ENCODE results near the gene XKR8.
A peak's percentile ranks its signal among the peaks of the same experiment; 100 is the strongest.

XKR8 gene, protein sequence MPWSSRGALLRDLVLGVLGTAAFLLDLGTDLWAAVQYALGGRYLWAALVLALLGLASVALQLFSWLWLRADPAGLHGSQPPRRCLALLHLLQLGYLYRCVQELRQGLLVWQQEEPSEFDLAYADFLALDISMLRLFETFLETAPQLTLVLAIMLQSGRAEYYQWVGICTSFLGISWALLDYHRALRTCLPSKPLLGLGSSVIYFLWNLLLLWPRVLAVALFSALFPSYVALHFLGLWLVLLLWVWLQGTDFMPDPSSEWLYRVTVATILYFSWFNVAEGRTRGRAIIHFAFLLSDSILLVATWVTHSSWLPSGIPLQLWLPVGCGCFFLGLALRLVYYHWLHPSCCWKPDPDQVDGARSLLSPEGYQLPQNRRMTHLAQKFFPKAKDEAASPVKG

DNA sequence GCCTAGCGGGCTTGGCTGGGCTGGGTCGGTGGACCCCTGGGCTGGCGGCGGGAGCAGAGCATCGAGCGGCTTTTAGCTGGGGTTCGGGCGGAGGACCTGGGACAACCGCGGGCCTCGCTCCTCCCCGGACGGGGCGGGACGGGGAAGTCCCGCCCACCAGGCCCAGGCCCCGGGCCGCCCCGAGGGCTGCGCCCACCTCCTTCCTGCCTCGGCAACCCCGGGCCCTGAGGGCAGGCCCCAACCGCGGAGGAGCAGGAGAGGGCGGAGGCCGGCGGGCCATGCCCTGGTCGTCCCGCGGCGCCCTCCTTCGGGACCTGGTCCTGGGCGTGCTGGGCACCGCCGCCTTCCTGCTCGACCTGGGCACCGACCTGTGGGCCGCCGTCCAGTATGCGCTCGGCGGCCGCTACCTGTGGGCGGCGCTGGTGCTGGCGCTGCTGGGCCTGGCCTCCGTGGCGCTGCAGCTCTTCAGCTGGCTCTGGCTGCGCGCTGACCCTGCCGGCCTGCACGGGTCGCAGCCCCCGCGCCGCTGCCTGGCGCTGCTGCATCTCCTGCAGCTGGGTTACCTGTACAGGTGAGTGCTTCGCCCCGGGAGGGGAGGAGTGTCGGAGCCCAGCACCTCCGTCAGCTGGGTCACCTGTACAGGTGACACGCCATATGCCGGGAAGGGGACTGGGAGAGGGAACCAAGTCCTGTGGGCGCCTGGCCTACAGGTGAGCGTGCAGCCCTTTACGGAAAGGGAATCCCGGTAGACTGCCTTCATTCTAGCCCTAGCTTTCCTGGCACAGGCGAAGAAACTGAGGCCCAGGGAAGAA lies at the start of gene XKR8:
TSS of gene XKR8 (plus strand) at position 182 of the 812 bp plus-strand sequence. CDS start at position 279, 97 bp downstream.
- peak in 13 of 14 donors; percentile 25 to 82 (median 63) for DNase-seq

DNA sequence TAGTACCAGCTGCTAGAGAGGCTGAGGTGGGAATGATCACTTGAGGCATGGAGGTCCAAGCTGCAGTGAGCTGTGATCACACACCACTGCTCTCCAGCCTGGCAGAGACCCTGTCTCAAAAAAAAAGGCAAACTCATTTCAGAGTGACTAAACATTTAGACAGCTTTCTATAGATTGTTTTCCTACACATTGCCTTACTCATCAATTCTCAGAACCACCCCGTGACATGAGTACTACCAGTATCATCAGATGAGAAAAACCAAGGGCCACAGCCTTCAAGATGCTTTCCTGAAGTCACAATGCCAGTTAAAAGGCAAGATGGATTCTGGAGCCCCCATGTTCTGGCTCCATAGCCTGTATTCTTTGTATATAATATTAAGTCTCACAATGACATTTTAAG lies 47.3 kb upstream of the XKR8 start:
- DNase-seq: no peak

DNA sequence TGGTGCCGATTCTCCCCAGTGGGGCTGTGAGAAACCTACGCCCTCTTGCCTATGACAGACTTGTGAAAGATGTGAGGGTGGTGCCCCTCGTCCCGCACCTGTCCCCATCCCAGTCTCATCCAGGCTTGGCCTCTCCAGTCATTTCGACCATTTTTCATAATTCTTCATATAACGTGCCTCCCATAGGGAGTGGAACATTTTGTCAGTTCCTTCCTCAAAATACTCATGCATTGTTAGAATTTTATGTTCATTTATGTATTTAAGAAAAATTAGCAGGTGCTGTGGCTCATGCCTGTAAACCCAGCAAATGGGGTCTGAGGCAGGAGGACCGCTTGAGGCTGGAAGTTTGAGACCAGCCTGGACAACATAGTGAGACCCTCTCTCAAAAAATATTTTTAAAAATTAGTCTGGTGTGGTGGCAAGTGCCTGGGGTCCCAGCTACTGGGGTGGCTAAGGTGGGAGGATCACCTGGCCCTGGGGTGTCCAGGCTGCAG lies 44.6 kb upstream of the XKR8 start:
- no peak for DNase-seq

DNA sequence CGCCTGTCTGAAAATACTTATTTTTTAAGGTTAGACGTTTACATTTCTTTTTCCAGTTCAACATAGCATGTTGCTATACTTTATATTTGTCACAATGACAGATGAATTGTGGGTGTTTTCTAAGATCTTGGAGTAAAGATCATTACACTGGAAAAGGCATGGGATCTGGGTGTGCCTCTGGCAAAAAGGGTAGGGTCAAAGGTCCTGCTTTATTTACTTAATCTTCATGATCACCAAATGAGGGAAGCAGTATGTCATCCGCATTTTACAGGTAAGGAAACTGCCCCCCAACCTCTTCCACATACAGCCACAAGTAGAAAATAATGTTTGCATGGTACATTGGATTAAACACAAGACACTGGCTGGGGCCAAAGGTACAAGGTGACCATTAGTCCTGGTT lies 37.5 kb upstream of the XKR8 start:
- DNase-seq: no peak

DNA sequence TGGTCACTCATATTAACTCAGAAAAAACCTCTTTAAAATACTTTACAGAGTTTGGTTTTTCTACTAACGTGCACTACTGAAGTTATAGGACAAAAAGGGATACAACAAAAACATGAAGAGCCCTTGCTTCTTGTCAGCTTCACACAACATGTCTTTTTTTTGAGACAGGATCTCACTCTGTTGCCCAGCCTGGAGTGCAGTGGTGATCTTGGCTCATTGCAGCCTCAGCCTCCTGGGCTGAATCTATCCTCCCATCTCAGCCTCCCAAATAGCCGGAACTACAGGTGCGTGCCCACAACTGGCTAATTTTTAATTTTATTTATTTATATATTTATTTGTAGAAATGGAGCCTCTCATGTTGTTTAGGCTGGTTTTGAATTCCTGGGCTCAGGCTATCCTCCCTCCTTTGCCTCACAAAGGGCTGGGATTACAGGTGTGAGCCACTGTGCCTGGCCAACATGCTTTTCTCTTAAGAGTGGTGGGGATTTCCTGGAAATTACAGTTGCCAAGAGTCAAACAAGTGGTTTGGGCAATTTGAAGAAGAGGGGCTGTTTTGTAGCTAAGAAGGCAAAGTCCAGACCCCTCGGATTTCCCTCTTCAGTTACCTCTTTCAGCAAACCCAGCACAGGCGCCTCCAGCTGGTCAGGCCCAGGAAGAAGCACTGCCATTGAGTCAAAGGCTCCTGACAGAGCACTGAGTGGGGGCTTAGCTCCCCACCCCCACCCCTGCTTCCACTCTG lies 31.4 kb upstream of the XKR8 start:
- no peak for DNase-seq

DNA sequence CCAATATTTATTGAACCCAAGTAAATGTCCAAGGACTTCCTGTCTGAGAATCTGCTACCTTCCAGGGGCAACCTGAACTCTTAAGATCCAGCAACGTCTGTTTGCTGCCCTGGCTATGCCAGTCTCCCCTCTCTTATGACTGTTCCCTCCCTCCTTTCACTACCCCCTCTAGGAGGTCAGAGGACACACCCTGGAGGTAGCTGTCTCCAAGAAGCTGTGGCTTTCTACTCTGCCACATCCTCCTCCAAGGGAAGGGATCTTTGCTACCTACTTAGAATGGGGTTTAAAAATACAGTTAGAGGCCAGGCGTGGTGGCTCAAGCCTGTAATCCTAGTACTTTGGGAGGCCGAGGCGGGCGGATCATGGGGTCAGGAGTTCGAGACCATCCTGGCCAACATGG lies 28.6 kb upstream of the XKR8 start:
- DNase-seq: no peak

DNA sequence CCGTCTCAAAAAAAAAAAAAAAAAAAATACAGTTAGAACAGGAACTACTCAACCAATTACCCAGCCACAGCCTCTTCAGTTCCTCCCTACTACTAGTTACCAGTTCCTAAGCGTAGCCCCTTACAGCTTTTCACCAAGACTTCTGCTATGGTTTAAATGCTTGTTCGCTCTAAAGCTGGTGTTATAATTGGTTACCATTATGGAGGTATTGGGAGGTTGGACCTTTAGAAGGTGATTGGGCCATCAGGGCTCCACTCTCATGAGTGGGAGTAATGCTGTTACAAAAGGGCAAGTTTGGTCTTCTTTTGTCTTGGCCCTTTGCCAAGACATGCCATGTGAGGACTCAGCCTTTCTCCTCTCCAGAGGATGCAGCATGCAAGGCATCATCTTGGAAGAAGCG lies 28.0 kb upstream of the XKR8 start:
- DNase-seq: no peak

DNA sequence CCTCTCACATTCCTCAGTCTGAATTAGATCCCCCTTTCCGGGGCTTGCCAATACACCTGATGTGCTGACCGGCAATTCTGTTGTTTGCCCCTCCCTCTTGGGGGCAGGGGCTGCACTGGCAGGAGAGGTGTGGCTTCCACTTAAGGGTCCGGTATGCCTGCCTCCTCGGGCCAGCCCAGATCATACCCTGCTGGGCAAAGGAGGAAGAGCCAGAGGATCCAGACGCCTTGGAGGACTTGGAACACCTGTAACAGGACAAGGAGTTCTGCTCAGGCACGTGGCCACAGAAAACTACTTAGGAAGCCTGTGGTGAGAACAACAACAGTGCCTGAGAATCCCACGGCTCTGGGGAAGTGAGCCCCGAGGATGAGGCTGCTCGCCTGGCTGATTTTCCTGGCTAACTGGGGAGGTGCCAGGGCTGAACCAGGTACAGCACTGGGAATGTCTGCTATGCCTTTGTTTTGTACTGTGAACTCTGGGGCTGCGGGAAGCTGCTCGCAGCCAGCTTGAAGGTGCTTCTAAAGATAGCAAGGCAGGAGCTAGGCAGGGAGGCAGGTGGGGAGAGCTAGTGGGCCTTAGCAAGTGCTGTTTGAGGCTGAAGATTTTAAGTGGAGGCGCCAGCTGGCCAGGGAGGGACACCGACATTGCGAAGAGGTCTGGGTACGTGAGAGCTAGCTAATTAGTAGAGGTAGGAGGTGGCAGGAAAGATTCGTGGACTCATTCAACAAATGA lies 24.8 kb upstream of the XKR8 start, which contains the start of gene SMPDL3B:
TSS of gene SMPDL3B (plus strand) at position 183 of the 732 bp plus-strand sequence. CDS start at position 367, 184 bp downstream.
- no peak for DNase-seq

DNA sequence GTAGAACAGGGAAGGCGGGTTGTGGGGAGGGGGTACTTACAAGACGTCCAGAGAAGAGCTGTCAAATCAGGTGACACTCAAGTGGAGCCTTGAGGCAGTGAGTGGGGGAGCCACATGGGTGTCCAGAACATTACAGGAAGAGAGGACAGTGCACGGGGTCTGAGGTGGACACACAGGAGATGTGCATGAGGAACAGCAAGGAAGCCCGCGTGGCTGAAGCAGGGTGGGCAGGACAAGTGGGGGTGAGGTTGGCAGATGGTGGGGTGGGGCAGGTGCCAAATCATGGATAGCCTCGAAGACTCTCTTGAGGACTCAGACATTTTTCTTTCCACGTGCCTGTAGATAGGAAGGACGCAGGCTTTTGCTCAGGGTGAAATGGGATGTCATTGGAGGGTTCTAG lies 24.1 kb upstream of the XKR8 start:
- DNase-seq: no peak

DNA sequence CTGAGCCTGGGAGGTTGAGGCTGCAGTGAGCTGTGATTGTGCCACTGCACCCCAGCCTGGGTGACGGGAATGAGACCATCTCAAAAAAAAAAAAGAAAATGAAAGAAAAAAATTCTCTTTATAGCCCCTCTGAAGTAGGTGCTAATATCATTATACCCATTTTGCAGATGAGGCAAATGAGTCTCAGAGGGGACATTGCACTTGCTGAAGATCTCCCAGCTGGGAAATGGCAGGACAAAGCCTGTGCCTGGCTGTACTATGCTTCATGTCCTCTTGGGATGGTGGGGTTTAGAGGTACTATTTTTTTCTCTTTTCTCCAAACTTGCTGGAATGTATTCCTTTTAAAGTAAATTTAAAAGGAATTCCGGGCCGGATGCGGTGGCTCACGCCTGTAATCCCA lies 23.4 kb upstream of the XKR8 start:
- DNase-seq: no peak

DNA sequence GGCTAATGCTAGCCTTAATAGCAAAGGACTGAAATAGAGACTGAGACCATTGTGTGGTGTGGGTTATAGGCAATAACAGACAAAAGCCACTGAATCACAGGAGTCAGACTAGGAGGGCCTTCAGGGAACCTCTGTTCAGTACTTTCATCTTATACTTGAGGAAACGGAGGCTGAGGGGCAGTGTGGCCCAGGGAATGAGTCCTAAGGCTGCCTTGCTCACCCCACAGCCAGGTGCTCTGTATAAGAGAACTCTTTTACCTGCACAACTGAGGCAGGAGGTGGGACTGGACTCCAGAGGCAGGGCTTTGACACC lies 22.3 kb upstream of the XKR8 start:
- no peak for DNase-seq

DNA sequence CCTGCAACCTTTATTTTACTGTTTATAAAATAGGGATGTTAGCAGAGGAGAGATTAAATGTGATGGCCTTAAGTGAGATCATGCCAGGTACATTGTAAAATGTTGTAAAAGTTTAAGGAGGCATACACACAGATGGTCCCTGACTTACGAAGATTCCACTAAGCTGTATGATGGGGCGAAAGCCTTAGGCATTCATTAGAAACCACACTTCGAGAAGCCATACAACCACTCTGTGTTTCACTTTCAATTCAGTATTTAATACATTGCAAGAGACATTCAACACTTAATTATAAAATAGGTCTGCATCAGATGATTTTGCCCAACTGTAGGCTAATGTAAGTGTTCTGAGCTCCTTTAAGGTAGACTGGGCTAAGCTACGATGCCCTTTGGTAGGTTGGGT lies 21.3 kb upstream of the XKR8 start:
- DNase-seq: no peak

DNA sequence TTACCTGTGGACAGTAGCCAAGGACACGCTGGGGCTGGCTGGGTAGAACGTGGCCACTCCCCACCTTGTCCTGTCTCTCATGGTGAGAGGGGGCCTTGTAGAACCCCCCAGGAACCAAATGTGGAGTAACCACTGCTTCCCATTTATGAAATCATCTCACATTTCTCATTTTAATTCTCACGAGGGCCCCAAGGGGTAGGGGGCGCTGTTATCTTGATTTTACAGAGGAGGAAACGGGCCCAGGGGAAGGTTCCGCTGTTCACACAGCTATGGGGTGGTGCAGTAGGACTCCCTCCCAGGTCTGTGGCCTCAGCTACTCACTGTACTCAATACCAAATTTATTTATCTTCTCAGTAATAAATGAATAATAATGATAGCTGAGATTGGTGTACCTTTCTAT lies 19.5 kb upstream of the XKR8 start:
- DNase-seq: peak in 1 of 14 donors; percentile 9

DNA sequence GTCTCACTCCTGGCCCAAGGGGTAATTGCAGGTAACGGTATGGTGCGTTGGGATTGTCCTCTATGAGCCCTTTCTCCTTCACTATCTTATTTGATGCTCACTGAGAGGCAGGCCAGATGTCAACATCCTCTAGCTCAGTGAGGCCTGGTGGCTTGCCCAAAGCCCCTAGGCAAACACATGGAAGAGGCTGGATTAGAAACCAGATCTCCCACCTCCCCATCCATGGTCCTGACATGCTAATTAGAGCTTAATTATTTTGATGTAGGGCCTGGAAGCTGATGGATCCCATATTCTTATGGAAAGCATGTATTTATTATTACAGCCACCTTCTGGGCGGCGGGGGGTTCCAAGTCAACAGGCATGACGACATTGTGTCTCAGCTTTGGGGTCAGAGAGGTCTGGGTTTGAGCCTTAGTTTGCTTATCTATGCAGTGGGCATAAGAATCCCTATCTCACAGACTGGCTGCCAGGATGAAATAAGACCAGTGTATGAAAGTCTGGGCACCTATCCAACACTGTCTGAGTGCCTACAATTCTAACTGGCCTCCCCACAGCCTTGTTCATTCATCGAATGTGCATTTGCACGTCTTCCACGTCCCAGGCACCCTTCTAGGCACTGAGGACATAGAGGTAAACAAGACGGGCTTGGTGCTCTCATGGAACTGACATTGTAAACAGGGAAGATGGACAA lies 18.8 kb upstream of the XKR8 start:
- DNase-seq: no peak

DNA sequence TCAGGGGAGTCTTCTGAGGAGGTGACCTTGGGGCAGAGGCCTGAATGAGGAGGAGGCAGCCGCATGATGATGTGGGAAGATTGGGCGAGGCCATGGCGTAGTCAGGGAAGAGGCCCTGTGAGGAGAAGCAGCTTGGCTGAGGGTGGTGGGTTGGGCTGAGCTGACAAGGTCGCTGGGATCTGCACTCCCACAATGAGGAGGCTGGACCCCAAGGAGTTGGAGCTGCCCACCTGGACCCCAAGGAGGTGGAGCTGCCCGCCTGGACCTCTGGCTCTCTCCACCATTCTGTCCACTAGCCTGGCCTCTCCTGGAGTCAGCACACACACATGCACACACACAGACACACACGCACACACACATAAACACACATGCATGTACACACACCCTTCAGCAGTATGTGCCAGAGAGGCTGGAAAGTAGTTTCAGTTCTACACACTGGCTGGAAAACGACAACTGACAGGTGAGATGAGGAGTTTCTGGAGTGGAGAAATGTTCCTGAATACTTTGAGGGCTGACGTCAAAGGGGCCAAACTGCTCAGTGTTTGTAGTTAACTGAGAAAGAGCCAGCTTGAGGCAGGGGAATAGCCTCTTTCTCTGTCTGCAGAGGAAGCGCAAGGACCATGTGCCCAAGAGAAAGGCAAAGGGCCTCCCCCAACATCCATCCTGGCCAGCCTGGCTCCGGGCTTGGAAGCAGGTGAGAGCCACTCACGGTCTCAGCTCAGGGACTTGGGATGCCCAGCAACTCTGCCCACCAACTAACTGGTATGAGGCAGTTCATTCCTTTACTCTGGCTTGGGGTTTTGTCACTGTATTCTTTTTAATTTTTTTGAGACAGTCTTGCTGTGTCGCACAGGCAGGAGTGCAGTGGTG lies 17.9 kb upstream of the XKR8 start:
- no peak for DNase-seq

DNA sequence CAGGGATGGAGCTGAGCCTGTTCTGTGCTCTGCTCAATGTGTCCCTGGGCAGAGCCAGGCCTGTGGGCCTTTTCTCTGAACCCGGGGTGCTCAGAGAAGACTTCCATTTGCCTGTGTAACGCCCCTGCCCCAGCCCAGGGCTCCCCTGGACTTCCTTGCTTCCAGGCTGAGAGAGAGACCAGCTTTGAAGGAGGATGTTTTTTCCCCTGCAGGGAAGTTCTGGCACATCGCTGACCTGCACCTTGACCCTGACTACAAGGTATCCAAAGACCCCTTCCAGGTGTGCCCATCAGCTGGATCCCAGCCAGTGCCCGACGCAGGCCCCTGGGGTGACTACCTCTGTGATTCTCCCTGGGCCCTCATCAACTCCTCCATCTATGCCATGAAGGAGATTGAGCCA lies 14.8 kb upstream of the XKR8 start:
- no peak for DNase-seq

DNA sequence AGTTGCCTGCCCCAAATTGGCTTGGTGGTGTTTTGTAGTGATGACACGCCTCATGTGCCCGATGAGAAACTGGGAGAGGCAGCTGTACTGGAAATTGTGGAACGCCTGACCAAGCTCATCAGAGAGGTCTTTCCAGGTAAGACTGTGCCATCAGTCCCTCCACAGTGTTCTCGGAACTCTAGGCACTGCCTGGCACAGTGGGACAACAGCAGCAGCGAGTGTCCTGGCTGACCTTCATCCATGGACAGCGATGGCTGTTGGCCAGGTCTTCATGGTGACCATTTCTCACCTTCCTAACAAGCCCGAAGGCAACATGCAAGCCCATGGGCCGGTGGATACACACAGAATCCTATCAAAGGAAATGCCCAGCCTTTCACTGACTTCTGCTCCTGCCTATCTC lies 10.7 kb upstream of the XKR8 start:
- no peak for DNase-seq

DNA sequence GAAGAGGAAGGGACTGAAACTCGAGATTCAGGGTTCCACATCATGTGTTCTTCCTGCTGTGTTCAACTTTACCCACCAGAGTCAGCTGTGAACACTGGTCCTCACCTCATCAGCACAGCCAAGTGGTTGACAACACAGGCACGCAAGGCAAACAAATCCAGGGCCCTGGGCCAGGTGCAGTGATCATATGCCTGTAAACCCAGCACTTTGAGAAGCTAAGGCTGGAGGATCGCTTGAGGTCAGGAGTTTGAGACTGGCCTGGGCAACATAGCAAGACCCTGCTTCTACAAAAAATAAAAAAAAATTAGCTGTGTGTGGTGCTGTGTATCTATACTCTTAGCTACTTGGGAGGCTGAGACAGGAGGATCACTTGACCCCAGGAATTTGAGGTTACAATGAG lies 8.4 kb upstream of the XKR8 start:
- no peak for DNase-seq

DNA sequence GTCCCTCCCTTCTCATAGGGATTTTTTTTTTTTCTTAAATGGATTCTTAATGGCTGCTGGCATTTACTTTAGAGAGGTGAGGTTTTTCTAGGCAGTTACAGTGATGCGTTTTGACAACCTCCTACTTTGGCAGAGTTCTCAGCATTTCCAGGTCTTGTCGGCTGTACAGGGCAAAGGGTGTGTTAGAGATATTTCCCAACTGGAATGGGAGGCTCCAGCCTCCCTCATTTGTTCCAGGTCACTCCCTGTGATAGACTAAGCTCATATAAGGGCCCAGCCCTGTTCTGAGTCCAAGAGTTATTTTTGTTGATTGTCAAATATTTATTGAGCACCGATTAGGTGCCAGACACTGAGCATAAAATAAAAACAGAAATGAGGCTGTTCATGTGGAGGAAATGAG lies 7.6 kb upstream of the XKR8 start:
- DNase-seq: no peak

DNA sequence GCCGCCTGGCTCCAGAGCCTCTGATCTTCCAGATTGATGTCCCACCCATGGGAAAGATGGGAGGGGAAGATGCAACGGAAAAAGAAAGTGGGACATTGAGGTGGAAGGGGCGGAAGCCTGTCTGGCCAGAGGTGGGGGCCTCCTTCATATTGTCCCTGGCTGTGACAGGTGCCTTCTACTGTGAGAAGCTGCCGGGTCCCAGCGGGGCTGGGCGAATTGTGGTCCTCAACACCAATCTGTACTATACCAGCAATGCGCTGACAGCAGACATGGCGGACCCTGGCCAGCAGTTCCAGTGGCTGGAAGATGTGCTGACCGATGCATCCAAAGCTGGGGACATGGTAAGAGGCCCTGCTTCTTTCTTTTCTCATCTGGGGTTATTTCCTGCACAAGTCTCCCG lies 5.6 kb upstream of the XKR8 start:
- DNase-seq: no peak

DNA sequence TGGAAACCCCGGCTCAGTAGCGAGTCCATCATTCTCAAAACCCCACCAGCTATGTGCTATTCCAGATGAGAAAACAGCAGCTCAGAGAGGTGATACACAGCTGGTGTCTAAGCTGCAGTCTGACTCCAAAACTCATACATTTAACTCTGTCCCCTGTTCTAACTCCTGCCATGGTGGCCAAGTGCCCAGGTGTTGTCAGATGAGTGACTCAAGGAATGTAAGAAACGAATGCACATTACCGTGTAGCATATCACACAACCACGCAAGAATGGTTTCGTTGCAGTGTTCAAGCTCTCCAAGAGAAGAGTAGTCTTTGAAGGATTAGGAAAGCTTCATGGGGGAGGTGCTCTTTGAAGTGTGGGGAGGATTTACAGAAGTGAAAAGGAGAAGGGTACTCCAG lies 4.7 kb upstream of the XKR8 start:
- DNase-seq: no peak

All from C1 segment of cervical spinal cord (tissue), 14 donors.